ENCODE data around the gene PAF1.

DNA sequence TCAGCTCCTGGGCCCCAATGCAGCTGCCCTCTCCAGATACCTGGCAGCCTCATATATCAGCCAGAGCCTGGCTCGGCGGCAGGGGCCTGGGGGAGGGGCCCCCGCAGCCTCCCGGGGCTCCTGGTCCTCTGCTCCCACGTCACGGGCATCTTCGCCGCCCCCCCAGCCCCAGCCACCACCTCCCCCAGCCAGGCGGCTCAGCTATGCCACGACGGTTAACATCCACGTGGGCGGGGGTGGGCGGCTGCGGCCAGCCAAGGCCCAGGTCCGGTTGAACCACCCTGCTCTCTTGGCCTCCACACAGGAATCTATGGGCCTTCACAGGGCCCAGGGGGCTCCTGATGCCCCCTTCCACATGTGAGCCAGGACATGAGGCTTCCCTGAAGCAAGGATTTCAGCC, 34.0 kb upstream of the PAF1 start:
- TF ChIP-seq, protein P1, sequence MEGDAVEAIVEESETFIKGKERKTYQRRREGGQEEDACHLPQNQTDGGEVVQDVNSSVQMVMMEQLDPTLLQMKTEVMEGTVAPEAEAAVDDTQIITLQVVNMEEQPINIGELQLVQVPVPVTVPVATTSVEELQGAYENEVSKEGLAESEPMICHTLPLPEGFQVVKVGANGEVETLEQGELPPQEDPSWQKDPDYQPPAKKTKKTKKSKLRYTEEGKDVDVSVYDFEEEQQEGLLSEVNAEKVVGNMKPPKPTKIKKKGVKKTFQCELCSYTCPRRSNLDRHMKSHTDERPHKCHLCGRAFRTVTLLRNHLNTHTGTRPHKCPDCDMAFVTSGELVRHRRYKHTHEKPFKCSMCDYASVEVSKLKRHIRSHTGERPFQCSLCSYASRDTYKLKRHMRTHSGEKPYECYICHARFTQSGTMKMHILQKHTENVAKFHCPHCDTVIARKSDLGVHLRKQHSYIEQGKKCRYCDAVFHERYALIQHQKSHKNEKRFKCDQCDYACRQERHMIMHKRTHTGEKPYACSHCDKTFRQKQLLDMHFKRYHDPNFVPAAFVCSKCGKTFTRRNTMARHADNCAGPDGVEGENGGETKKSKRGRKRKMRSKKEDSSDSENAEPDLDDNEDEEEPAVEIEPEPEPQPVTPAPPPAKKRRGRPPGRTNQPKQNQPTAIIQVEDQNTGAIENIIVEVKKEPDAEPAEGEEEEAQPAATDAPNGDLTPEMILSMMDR (conservative IDR thresholded peaks at IDR 0.05): no peak
- TF ChIP-seq ZFX (IDR thresholded peaks at IDR 0.05): no peak

Measured in C4-2B (cell line).